DMS153 treated with DMSO at 0.1 percent for 48 hours (cell line): ENCODE results near the gene PRR27.
"Not testable (repeated sequence)": the region's sequence is repeated elsewhere in the genome, so short reads cannot be mapped to it uniquely, and the experiment has no call there.

Experiments
- DNase-seq: peaks from one replicate; lab custom pipeline; 2025; ENCODE audit not compliant: unreplicated experiment; lab: John Stamatoyannopoulos, UW

Gene PRR27

GRCh38 chr4:70196857-70197256, 42.8 kb downstream of the PRR27 start:
- DNase-seq: no peak

GRCh38 chr4:70197842-70198241, 43.8 kb downstream of the PRR27 start:
- no peak for DNase-seq

- no peak for DNase-seq
Observed at GRCh38 chr4:70203601-70204000, 49.6 kb downstream of the PRR27 start.

- not testable (repeated sequence) for DNase-seq
Observed at GRCh38 chr4:70212752-70213151, 58.7 kb downstream of the PRR27 start.
